GM12874 (cell line): ENCODE data around the gene TRIM8.

ENCODE experiments used
- CTCF ChIP-seq: IDR thresholded peaks from 2 replicates; pipeline ENCODE4 v1.5.1; 2011; ENCODE audit warnings: low read depth, mild to moderate bottlenecking, control low read depth, low read length, moderate library complexity; ENCODE audit not compliant: insufficient read depth

The TRIM8 gene

GRCh38 chr10:102599565-102600327, 44.5 kb upstream of the TRIM8 start:
- no peak for TF ChIP-seq CTCF

GRCh38 chr10:102600816-102601215, 43.5 kb upstream of the TRIM8 start:
- no peak for TF ChIP-seq CTCF

GRCh38 chr10:102601639-102602038, 42.6 kb upstream of the TRIM8 start:
- TF ChIP-seq CTCF = no peak

- no peak for TF ChIP-seq CTCF
These were observed 41.8 kb upstream of the TRIM8 start for GRCh38 chr10:102602272-102603045.

GRCh38 chr10:102603946-102604345, 40.3 kb upstream of the TRIM8 start:
- no peak for TF ChIP-seq CTCF

- no peak for TF ChIP-seq CTCF
These were observed 39.8 kb upstream of the TRIM8 start for GRCh38 chr10:102604439-102604841.

- no peak for TF ChIP-seq CTCF
These were observed 38.6 kb upstream of the TRIM8 start for GRCh38 chr10:102605712-102606111.
